ENCODE data around the gene HOMER1.

DNA sequence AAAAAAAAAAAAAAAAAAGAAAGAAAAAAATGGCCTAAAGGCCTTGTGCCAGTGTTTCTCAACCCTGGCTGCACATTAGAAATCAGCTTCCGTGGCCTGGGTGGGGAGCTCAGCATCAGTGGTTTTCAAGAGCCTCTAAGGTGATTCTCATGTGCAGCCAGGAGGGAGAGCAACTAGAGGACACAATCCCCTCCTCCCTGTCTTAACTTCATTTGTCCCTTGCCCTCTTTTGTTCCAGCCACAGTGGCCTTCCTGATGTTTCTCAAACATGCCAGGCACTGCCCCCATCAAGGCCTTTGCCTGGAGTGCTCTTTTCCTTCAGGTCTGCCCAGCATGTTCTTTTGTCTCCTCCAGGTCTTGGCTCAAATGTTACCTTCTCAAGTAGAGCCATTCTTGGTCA, 42.4 kb downstream of the HOMER1 start:
- TF ChIP-seq, protein P1, sequence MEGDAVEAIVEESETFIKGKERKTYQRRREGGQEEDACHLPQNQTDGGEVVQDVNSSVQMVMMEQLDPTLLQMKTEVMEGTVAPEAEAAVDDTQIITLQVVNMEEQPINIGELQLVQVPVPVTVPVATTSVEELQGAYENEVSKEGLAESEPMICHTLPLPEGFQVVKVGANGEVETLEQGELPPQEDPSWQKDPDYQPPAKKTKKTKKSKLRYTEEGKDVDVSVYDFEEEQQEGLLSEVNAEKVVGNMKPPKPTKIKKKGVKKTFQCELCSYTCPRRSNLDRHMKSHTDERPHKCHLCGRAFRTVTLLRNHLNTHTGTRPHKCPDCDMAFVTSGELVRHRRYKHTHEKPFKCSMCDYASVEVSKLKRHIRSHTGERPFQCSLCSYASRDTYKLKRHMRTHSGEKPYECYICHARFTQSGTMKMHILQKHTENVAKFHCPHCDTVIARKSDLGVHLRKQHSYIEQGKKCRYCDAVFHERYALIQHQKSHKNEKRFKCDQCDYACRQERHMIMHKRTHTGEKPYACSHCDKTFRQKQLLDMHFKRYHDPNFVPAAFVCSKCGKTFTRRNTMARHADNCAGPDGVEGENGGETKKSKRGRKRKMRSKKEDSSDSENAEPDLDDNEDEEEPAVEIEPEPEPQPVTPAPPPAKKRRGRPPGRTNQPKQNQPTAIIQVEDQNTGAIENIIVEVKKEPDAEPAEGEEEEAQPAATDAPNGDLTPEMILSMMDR (conservative IDR thresholded peaks at IDR 0.05; ENCODE audit: low read depth, low read length) = no peak
- no peak for TF ChIP-seq EZH2phosphoT487 (IDR thresholded peaks at IDR 0.05; ENCODE audit: borderline replicate concordance, low read length)
